GM21825 (cell line): ENCODE results near the gene ZNF69.
"Not testable (repeated sequence)": the region's sequence is repeated elsewhere in the genome, so short reads cannot be mapped to it uniquely, and the experiment has no call there.

ENCODE experiments used
- ATAC-seq: cut with Tn5 transposase; IDR thresholded peaks from one replicate; pipeline ENCODE4 v1.9.1; 2021; ENCODE audit warnings: mild to moderate bottlenecking, moderate library complexity; ENCODE audit not compliant: unreplicated experiment

Gene ZNF69

GRCh38 chr19:11949614-11950080, 62.1 kb downstream of the ZNF69 start:
- ATAC-seq: not testable (repeated sequence)

- no peak for ATAC-seq
Measured at GRCh38 chr19:11950312-11950711, 62.7 kb downstream of the ZNF69 start.
